Skeletal muscle satellite cell (primary cell): Measurements from ENCODE around the gene ALOX5AP.

Experiments
- H3K27me3 ChIP-seq: 2 replicates; pipeline ENCODE4 v1.7.0; 2013; ENCODE audit warnings: low read length; ENCODE audit not compliant: control insufficient read depth, insufficient read depth
- H3K36me3 ChIP-seq: 2 replicates; pipeline ENCODE4 v1.7.0; 2013; ENCODE audit warnings: mild to moderate bottlenecking, control low read depth, low read length; ENCODE audit not compliant: insufficient read depth
- H3K4me1 ChIP-seq: 2 replicates; pipeline ENCODE4 v1.7.0; 2013; ENCODE audit warnings: low read length; ENCODE audit not compliant: control insufficient read depth, insufficient read depth
- H3K4me2 ChIP-seq: 2 replicates; pipeline ENCODE4 v1.7.0; 2013; ENCODE audit warnings: mild to moderate bottlenecking, low read length
- H3K4me3 ChIP-seq: 2 replicates; pipeline ENCODE4 v1.7.0; 2013; ENCODE audit warnings: low read length
- H3K9ac ChIP-seq: 2 replicates; pipeline ENCODE4 v1.7.0; 2013; ENCODE audit warnings: mild to moderate bottlenecking, low read depth, low read length, moderate library complexity
- H3K9me3 ChIP-seq: replicated peaks from 2 replicates; pipeline ENCODE4 v1.7.0; 2013; ENCODE audit warnings: mild to moderate bottlenecking, control low read depth, low read length

ALOX5AP gene

DNA sequence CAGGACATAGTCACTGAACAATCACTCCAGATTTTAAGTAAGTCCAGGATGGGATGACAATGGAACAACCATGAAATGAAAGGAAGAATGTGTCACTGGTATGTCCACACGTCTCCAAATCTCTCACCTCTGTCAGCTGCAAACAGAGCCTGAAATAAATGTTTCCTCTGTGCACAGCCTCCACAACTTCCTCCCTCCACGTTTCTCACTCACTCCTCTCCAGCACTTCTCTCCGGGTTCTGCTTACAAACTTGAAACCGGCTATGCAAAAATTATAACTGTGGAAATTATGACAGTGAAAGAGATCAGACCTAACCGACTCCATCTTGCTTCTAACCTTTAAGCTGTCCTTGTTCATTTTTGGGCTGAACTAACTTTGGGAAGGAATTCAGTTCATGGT is 35.0 kb upstream of the ALOX5AP start:
- Histone ChIP-seq H3K9ac (no peak overlapping the region), H3K9me3 (no peaks in the 10 kb centered on the region), H3K36me3 (no peaks in the 10 kb centered on the region), H3K4me3 (no peak overlapping the region), H3K27me3 (no peaks in the 10 kb centered on the region), H3K4me2 (no peak overlapping the region), H3K4me1 (peaks cover 27% of the 10 kb centered on the region)

DNA sequence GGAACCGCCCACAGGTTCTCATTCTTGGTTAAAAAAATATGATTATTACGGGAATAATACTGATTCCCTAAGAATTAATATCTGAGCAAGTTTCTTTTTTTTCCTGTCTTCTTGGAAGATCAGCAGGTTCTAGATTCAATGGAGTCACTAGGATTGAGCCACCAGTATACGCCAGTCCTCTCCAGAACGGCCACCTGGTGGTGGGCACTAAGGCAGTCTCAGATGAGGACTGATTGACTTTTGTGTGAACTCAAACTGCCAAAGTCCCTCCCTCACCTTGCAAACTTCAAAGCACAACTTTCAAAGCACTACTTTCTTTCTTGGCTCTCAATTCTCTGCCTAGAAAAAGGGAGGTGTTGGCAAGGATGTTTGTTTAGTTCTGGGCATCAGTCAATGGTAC is 33.3 kb upstream of the ALOX5AP start:
- no peak overlapping the region for H3K4me2 ChIP-seq
- H3K9ac ChIP-seq, result no peak overlapping the region
- no peak overlapping the region for H3K4me3 ChIP-seq
- no peaks in the 10 kb centered on the region for H3K9me3 ChIP-seq
- no peaks in the 10 kb centered on the region for H3K27me3 ChIP-seq
- H3K36me3 ChIP-seq, result no peaks in the 10 kb centered on the region
- H3K4me1 ChIP-seq, result peaks cover 16% of the 10 kb centered on the region

DNA sequence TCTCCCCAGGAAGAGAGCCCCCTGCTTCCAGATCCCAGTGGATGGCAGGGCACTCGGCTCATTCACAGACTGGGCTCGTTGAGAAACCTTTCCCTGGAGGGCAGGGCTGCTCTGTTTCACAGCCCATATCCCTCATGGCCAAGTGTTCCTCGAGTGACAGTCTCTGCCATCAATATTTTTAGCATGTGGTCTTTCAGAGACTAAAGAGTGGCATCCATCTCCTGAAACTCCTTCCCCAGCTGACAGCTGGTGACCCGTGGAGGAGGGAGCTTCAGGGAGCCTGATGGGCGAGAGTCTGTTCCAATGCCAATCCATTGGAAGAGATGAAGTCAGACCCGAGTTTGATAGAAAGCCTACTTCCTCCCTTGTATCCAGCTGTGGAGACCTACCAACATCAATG is 30.7 kb upstream of the ALOX5AP start:
- Histone ChIP-seq H3K4me3 (no peak overlapping the region), H3K9ac (no peak overlapping the region), H3K9me3 (no peaks in the 10 kb centered on the region), H3K4me2 (no peak overlapping the region), H3K27me3 (no peaks in the 10 kb centered on the region), H3K36me3 (no peaks in the 10 kb centered on the region), H3K4me1 (peaks cover 11% of the 10 kb centered on the region)

DNA sequence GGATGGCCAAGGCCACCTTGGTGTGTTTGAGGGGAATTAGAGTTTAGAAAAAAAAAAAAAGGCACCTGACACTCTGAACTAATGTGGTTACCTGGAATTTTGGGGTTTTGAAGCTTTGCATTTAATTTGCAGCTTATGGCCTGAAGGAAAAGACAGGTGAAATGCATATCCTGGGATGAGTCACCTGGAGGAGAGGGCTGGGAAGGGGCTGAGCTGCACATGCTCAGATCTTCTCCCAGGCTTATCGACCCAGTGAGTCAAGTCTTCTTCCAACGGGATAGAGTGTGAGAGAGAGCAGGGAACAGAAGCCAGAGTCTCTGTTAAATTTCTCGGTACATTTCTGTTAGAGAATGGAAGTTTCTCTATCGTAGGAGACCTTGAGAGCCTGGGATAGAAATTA is 29.7 kb upstream of the ALOX5AP start:
- Histone ChIP-seq H3K9me3 (no peaks in the 10 kb centered on the region), H3K36me3 (no peaks in the 10 kb centered on the region), H3K27me3 (no peaks in the 10 kb centered on the region), H3K9ac (no peak overlapping the region), H3K4me1 (peaks cover 11% of the 10 kb centered on the region), H3K4me3 (no peak overlapping the region), H3K4me2 (no peak overlapping the region)

DNA sequence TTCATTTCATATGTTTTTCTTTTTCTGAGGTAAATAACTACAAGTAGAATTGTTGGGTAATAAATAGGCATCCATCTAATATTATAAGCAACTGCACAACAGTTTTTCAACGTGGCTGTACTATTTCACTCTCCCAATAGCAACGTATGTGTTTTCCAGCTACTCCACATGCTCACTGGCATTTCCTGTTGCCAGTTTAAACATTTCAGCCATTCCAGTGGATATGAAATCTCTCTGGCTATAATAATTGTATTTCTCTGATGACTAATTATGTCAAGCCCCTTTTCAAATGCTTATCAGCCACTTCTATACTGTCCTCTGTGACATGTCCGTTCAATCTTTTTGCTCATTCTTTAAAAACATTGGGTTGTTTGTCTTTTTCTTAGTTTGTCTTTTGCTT is 26.8 kb upstream of the ALOX5AP start:
- Histone ChIP-seq H3K4me2 (no peak overlapping the region), H3K36me3 (no peaks in the 10 kb centered on the region), H3K4me3 (no peak overlapping the region), H3K27me3 (no peaks in the 10 kb centered on the region), H3K9me3 (no peaks in the 10 kb centered on the region), H3K9ac (no peak overlapping the region), H3K4me1 (peaks cover 24% of the 10 kb centered on the region)

DNA sequence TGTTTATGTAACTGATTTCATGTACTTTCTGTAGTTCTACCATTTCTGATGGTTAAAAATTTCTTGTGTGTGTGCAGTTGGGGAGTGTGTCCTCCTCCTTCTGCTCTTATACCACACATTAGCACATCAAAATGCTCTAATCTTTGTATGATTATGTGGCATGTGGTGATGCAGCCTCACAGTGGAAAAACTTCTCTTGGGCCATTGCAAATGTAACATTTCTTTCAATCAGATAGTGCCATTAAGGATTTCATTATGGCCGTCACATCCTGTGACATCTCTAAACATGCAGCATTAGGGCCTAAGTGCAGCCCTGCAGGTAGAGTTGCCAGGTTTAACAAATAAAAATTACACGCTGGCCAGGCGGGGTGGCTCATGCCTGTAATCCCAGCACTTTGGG is 24.9 kb upstream of the ALOX5AP start:
- Histone ChIP-seq H3K4me3 (no peak overlapping the region), H3K9ac (no peak overlapping the region), H3K27me3 (no peaks in the 10 kb centered on the region), H3K9me3 (no peaks in the 10 kb centered on the region), H3K36me3 (no peaks in the 10 kb centered on the region), H3K4me1 (peaks cover 28% of the 10 kb centered on the region), H3K4me2 (no peak overlapping the region)

DNA sequence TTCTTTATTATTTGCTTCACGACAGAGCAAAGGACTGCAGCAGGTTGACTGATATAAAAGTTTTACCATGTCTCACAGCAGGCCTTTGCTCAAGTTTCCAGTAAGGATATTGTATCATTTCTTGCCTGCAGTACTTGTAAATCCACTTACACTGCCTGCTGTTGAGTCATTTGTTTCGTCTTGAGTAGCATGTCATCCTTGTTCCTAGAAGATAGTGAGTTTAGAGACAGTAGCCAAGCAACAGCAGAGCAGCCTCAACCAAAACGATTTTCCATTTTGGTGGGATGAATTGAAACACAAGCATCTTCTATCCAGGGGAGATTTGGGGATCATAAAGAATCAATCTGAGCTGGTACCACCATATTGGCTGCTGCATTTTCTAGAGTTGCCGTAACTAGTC is 24.0 kb upstream of the ALOX5AP start:
- Histone ChIP-seq H3K9ac (no peak overlapping the region), H3K9me3 (no peaks in the 10 kb centered on the region), H3K4me1 (peaks cover 28% of the 10 kb centered on the region), H3K4me2 (no peak overlapping the region), H3K27me3 (no peaks in the 10 kb centered on the region), H3K36me3 (no peaks in the 10 kb centered on the region), H3K4me3 (no peak overlapping the region)

DNA sequence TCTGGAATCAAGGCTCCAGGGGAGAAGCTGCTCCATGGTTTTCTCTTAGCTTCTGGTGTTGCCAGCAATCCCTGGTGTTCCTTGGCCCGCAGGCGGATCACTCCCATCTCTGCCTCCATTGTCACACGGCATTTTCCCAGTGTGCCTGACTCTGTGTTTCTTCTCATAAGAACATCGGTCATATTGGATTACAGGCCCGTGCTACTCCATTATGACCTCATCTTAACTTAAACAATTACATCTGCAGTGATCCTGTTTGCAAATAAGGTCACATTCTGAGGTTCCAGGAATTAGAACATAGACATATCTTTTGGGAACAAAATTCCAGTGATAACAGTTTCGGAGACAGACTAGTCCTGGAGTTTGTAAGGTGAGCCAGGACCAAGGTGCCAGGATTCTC is 23.5 kb upstream of the ALOX5AP start:
- Histone ChIP-seq H3K36me3 (no peaks in the 10 kb centered on the region), H3K4me1 (peaks cover 28% of the 10 kb centered on the region), H3K9me3 (no peaks in the 10 kb centered on the region), H3K4me2 (no peak overlapping the region), H3K9ac (no peak overlapping the region), H3K4me3 (no peak overlapping the region), H3K27me3 (no peaks in the 10 kb centered on the region)

DNA sequence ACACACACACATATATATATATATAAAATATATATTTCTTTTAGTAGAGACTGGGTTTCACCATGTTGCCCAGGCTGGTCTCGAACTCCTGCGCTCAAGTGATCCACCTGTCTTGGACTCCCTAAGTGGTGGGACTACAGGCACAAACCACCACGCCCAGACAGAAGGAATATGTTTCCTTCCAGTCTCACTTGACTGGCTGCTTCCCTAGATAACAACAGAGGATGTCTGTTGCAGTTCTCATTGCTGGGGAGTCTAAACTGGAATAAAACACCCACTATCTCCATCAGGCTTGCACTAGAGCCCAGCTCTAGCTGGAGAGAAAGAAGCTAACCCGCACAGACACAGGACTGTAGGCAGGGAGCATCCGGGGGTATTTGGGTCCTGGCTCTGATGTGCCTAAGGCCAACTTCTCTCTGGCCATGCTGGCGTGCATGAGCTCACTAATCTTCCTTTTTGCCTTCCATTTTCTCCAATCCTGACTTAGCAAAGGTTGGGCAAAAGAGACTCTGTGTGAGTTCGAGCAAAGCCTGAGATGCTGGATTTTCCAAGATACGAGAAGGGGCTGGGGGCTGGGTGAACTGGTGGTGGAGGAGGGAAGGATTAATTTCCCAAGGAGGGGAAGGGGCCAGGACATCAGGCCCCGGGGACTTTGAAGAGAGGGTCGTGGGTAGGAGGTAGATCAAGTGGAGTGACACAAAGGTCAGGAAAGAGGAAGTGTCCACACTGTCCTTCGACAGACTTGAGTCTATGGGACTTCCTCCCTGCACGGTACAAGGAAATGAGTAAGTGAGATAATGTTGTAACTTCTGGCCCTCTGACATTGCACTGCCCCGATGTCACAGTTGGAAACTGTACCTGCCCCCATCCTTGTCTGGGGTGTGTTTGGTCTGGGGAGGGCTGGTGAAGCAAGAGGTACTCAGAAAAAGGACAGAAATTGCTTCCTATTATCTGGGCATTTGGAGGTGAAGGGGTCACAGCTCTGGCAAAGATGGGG is 22.5 kb upstream of the ALOX5AP start:
- H3K4me3 ChIP-seq, result no peak overlapping the region
- H3K27me3 ChIP-seq, result no peaks in the 10 kb centered on the region
- H3K9ac ChIP-seq, result no peak overlapping the region
- H3K4me1 ChIP-seq, result peaks cover 28% of the 10 kb centered on the region
- no peaks in the 10 kb centered on the region for H3K9me3 ChIP-seq
- H3K36me3 ChIP-seq, result no peaks in the 10 kb centered on the region
- peak overlapping the region; percentile 14 for H3K4me2 ChIP-seq

DNA sequence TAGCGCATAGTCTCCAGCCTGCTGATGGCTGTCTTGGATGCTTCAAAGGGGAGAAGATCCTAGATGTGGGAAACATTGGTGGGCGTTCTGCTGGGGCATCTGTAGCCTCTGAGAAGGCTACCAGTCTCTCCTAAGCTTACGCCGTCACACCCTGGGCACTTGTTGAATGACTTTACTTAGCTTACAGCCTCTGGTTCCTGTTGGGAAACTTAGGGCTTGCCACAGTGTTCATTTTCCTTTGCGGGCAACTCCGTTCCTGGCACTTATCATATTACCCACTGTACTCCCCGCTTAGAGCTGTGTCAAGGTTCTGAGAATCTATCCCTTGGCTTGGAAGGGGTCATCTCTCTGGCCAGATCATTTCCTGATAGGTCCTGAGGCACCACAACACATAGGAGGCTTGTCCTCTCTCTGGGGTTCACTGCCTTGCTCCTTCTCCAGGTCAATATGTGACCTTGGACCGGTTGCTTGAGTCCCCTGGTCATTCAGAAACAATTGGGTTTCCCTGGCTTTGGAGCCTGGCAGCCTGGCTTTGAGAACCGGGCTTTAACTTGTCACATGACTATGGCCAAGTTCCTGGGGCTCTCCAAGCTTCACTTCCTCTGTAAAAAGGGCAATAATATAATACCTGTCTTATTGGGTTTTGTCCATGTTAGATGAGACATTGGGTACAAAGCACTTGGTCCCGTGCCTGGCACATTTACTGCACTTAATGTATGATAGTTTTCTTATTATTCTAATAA is 20.5 kb upstream of the ALOX5AP start:
- H3K9ac ChIP-seq, result no peak overlapping the region

DNA sequence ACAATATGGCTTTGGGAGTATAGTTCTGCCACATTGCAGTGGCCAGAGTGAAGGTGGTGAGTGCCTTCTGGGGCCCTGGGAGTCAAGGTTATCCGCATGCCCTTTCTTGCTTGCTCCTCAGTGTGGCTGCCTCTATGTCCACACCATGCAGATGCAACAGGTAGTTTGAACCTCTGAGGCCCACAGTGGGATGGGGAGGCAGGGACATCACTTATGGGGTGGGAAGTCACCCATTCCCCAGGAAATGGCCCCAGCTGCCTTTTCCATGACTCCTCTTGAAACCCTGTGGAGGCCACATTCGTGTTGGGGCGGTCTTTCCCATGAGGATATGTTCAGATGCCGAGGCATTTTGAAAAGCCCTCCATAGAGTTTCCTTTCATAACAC is 20.0 kb upstream of the ALOX5AP start:
- no peak overlapping the region for H3K4me3 ChIP-seq
- no peaks in the 10 kb centered on the region for H3K27me3 ChIP-seq
- H3K9me3 ChIP-seq, result no peaks in the 10 kb centered on the region
- peaks cover 36% of the 10 kb centered on the region for H3K4me1 ChIP-seq
- no peak overlapping the region for H3K9ac ChIP-seq
- H3K36me3 ChIP-seq, result no peaks in the 10 kb centered on the region
- H3K4me2 ChIP-seq, result no peak overlapping the region

More for the DNA sequence above, 20.5 kb upstream of the ALOX5AP start:
- no peaks in the 10 kb centered on the region for H3K9me3 ChIP-seq
- H3K4me2 ChIP-seq, result no peak overlapping the region
- H3K27me3 ChIP-seq, result no peaks in the 10 kb centered on the region
- H3K36me3 ChIP-seq, result no peaks in the 10 kb centered on the region
- no peak overlapping the region for H3K4me3 ChIP-seq
- H3K4me1 ChIP-seq, result peaks cover 31% of the 10 kb centered on the region
